GM23338 (cell line): ENCODE results near the gene SPTB. TPM values are rescaled to one million over a fixed set of nuclear protein-coding genes. Genes with fewer than 3 reads are reported as not detected.

Experiments
- ATAC-seq: fragments of 200-7000 bp; cut with Tn5 transposase; 3 replicates; pipeline ENCODE4 v1.9.1; 2020
- DNase-seq: peaks from one replicate; pipeline ENCODE4 v3.0.0-alpha.2; 2015; ENCODE audit warnings: low spot score
- H2AFZ ChIP-seq: fragments of 200-600 bp; sonication (generic); 2 replicates; pipeline ENCODE4 v1.8.0; 2016; ENCODE audit warnings: antibody characterized with exemption, mild to moderate bottlenecking, moderate library complexity
- H3F3A ChIP-seq: fragments of 200-600 bp; sonication (generic); replicated peaks from 2 replicates; pipeline ENCODE4 v1.8.0; 2017; ENCODE audit warnings: antibody characterized with exemption, mixed run types, low read depth
- H3K27ac ChIP-seq: fragments of 200-600 bp; sonication (generic); 2 replicates; pipeline ENCODE4 v1.6.1; 2016; ENCODE audit warnings: low read depth
- H3K27me3 ChIP-seq: fragments of 200-600 bp; sonication (generic); 2 replicates; pipeline ENCODE4 v1.8.0; 2016; ENCODE audit warnings: mild to moderate bottlenecking, mixed run types, moderate library complexity; ENCODE audit not compliant: insufficient read depth
- H3K36me3 ChIP-seq: fragments of 200-600 bp; sonication (generic); 2 replicates; pipeline ENCODE4 v1.8.0; 2016; ENCODE audit warnings: mild to moderate bottlenecking; ENCODE audit not compliant: insufficient read depth
- H3K4me1 ChIP-seq: fragments of 200-600 bp; sonication (generic); 2 replicates; pipeline ENCODE4 v1.8.0; 2016; ENCODE audit warnings: mild to moderate bottlenecking, moderate library complexity; ENCODE audit not compliant: insufficient read depth
- H3K4me2 ChIP-seq: fragments of 200-600 bp; sonication (generic); 2 replicates; pipeline ENCODE4 v1.7.1; 2017; ENCODE audit warnings: mixed run types
- H3K4me3 ChIP-seq: fragments of 200-600 bp; sonication (generic); 2 replicates; pipeline ENCODE4 v1.6.1; 2016; ENCODE audit warnings: mixed run types
- H3K79me2 ChIP-seq: fragments of 200-600 bp; sonication (generic); replicated peaks from 2 replicates; pipeline ENCODE4 v1.8.0; 2017; ENCODE audit warnings: mild to moderate bottlenecking; ENCODE audit not compliant: insufficient read depth
- H3K9me2 ChIP-seq: fragments of 200-600 bp; sonication (generic); 2 replicates; pipeline ENCODE4 v1.8.0; 2017; ENCODE audit not compliant: insufficient read depth
- H4K20me1 ChIP-seq: fragments of 200-600 bp; sonication (generic); replicated peaks from 2 replicates; pipeline ENCODE4 v1.8.0; 2017; ENCODE audit warnings: mild to moderate bottlenecking; ENCODE audit not compliant: insufficient read depth
- H3K27ac Mint-ChIP-seq: 2 replicates; pipeline ENCODE4 v1.8.0; 2020; ENCODE audit warnings: inconsistent platforms, mild to moderate bottlenecking, moderate library complexity, mixed read lengths
- H3K27me3 Mint-ChIP-seq: 3 replicates; pipeline ENCODE4 v1.8.0; 2022; ENCODE audit warnings: low read depth, mild to moderate bottlenecking, moderate library complexity, mixed read lengths, inconsistent platforms; ENCODE audit not compliant: insufficient read depth, poor library complexity
- H3K36me3 Mint-ChIP-seq: 3 replicates; pipeline ENCODE4 v1.8.0; 2021; ENCODE audit warnings: low read depth, mild to moderate bottlenecking, inconsistent platforms, moderate library complexity, mixed read lengths
- H3K4me1 Mint-ChIP-seq: 3 replicates; pipeline ENCODE4 v1.8.0; 2020; ENCODE audit warnings: mild to moderate bottlenecking, inconsistent platforms, mixed read lengths
- H3K4me3 Mint-ChIP-seq: 3 replicates; pipeline ENCODE4 v1.8.0; 2021; ENCODE audit warnings: moderate library complexity, mild to moderate bottlenecking, inconsistent platforms, mixed read lengths
- H3K9me3 Mint-ChIP-seq: 3 replicates; pipeline ENCODE4 v1.8.0; 2020; ENCODE audit warnings: moderate library complexity, mild to moderate bottlenecking, inconsistent platforms, mixed read lengths
- CREB1 ChIP-seq: fragments of 250-450 bp; sonication (Bioruptor Pico); IDR thresholded peaks from 2 replicates; pipeline ENCODE4 v1.5.0; 2020; ENCODE audit warnings: low read depth, mild to moderate bottlenecking, moderate library complexity
- EZH2 ChIP-seq: fragments of 200-600 bp; sonication (generic); IDR thresholded peaks from one replicate; pipeline ENCODE4 v1.8.0; 2017; ENCODE audit warnings: antibody characterized with exemption, mild to moderate bottlenecking, low read depth; ENCODE audit not compliant: unreplicated experiment
- EZH2phosphoT487 ChIP-seq: fragments of 200-600 bp; sonication (generic); IDR thresholded peaks from one replicate; pipeline ENCODE4 v1.8.1; 2018; ENCODE audit warnings: antibody characterized with exemption; ENCODE audit not compliant: unreplicated experiment
- JUNB ChIP-seq: IDR thresholded peaks from one replicate; pipeline ENCODE4 v1.6.1; 2016; ENCODE audit warnings: antibody characterized with exemption; ENCODE audit not compliant: unreplicated experiment
- NANOG ChIP-seq: IDR thresholded peaks from 2 replicates; pipeline ENCODE4 v1.6.1; 2016; ENCODE audit warnings: antibody characterized with exemption, borderline replicate concordance
- POLR2AphosphoS5 ChIP-seq: IDR thresholded peaks from 2 replicates; pipeline ENCODE4 v1.6.1; 2016; ENCODE audit warnings: antibody characterized with exemption, low read depth
- STAT1 ChIP-seq: IDR thresholded peaks from one replicate; pipeline ENCODE4 v1.6.1; 2016; ENCODE audit warnings: antibody characterized with exemption; ENCODE audit not compliant: unreplicated experiment
- ZNF114 ChIP-seq: fragments of 250-450 bp; sonication (Bioruptor Pico); IDR thresholded peaks from 2 replicates; pipeline ENCODE4 v1.5.0; 2020; ENCODE audit warnings: mild to moderate bottlenecking, moderate library complexity
- ZNF331 ChIP-seq: fragments of 250-450 bp; sonication (Bioruptor Pico); IDR thresholded peaks from 2 replicates; pipeline ENCODE4 v1.5.0; 2020; ENCODE audit warnings: low read depth, mild to moderate bottlenecking, moderate library complexity
- polyA plus RNA-seq: library from polyadenylated mRNA; unstranded; fragments of >200 nt; fragmentation: Nextera tagmentation; extraction: Ambion mirVana; gene quantifications from 2 replicates; pipeline ENCODE4 v1.2.1, GENCODE V29; 2016
- total RNA-seq: library from RNA; depleted of rRNA; stranded (reverse); fragments of >200 nt; shearing (Covaris generic); gene quantifications from 2 replicates; pipeline ENCODE4 v1.2.3, GENCODE V29; 2014
- TF ChIP-seq, protein P1 (sequence below): IDR thresholded peaks from 2 replicates; pipeline ENCODE4 v1.6.1; 2016; ENCODE audit warnings: antibody characterized with exemption
- TF ChIP-seq, protein P2 (sequence below), 2 experiments: fragments of 200-600 bp in 1 of 2; sonication (generic) in 1 of 2; conservative IDR thresholded peaks; 2 replicates each; pipeline versions ENCODE4 v1.5.1 to v1.6.1; 2016 to 2017; ENCODE audit warnings: antibody characterized with exemption in 2 of 2, low read depth in 2 of 2, mild to moderate bottlenecking in 2 of 2, moderate library complexity in 1 of 2
- TF ChIP-seq, protein P3 (sequence below): fragments of 250-450 bp; sonication (Bioruptor Pico); IDR thresholded peaks from 2 replicates; pipeline ENCODE4 v1.5.0; 2020; ENCODE audit warnings: mild to moderate bottlenecking, moderate library complexity
- TF ChIP-seq, protein P4 (sequence below): IDR thresholded peaks from one replicate; pipeline ENCODE4 v1.6.1; 2018; ENCODE audit warnings: antibody characterized with exemption; ENCODE audit not compliant: unreplicated experiment

Gene SPTB
- total and polyA plus RNA-seq, 2 experiments from 2014 or later, result 1.1 to 1.9 TPM

DNA sequence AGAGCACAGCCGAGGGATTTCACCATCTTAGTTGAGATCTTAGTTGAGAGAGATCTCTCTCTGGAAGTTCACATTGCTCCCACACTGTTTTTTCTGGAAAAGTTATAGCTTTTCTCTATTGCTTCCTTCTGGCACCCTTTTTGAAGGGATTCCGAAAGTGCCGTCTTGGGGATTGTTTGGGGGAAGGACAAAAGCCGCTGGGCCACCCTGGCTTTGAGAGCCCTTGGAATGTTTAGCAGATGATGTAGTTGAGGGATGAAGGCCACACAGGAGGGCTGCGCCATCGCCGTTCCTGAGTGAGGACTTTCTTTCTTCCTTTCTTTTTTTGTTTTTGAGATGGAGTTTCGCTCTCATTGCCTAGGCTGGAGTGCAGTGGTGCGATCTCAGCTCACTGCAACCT is 157.8 kb downstream of the SPTB start:
- Mint-ChIP-seq H3K4me1 (peaks cover 93% of the 10 kb centered on the region), H3K36me3 (peaks cover 24% of the 10 kb centered on the region), H3K27ac (peak overlapping the region; percentile 55; the same call in 1 of the 2 replicates), H3K4me3 (peak overlapping the region; percentile 10; the same call in 1 of the 3 replicates), H3K27me3 (peaks cover 22% of the 10 kb centered on the region), H3K9me3 (no peaks in the 10 kb centered on the region; the same call in 2 of the 3 replicates)
- H3K27me3 ChIP-seq, result no peaks in the 10 kb centered on the region
- TF ChIP-seq ZNF331 (CRISPR knock-in tag), result no peak
- no peak for TF ChIP-seq POLR2AphosphoS5
- TF ChIP-seq STAT1, result no peak
- no peak for TF ChIP-seq NANOG
- TF ChIP-seq EZH2phosphoT487, result no peak
- no peak for TF ChIP-seq EZH2
- TF ChIP-seq, protein P1, sequence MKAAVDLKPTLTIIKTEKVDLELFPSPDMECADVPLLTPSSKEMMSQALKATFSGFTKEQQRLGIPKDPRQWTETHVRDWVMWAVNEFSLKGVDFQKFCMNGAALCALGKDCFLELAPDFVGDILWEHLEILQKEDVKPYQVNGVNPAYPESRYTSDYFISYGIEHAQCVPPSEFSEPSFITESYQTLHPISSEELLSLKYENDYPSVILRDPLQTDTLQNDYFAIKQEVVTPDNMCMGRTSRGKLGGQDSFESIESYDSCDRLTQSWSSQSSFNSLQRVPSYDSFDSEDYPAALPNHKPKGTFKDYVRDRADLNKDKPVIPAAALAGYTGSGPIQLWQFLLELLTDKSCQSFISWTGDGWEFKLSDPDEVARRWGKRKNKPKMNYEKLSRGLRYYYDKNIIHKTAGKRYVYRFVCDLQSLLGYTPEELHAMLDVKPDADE, result no peak
- TF ChIP-seq, protein P2, sequence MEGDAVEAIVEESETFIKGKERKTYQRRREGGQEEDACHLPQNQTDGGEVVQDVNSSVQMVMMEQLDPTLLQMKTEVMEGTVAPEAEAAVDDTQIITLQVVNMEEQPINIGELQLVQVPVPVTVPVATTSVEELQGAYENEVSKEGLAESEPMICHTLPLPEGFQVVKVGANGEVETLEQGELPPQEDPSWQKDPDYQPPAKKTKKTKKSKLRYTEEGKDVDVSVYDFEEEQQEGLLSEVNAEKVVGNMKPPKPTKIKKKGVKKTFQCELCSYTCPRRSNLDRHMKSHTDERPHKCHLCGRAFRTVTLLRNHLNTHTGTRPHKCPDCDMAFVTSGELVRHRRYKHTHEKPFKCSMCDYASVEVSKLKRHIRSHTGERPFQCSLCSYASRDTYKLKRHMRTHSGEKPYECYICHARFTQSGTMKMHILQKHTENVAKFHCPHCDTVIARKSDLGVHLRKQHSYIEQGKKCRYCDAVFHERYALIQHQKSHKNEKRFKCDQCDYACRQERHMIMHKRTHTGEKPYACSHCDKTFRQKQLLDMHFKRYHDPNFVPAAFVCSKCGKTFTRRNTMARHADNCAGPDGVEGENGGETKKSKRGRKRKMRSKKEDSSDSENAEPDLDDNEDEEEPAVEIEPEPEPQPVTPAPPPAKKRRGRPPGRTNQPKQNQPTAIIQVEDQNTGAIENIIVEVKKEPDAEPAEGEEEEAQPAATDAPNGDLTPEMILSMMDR (conservative IDR thresholded peaks at IDR 0.05; ENCODE audit: low read depth in 2 of 2), result no peak
- TF ChIP-seq CREB1 (CRISPR knock-in tag), result no peak
- TF ChIP-seq, protein P3, sequence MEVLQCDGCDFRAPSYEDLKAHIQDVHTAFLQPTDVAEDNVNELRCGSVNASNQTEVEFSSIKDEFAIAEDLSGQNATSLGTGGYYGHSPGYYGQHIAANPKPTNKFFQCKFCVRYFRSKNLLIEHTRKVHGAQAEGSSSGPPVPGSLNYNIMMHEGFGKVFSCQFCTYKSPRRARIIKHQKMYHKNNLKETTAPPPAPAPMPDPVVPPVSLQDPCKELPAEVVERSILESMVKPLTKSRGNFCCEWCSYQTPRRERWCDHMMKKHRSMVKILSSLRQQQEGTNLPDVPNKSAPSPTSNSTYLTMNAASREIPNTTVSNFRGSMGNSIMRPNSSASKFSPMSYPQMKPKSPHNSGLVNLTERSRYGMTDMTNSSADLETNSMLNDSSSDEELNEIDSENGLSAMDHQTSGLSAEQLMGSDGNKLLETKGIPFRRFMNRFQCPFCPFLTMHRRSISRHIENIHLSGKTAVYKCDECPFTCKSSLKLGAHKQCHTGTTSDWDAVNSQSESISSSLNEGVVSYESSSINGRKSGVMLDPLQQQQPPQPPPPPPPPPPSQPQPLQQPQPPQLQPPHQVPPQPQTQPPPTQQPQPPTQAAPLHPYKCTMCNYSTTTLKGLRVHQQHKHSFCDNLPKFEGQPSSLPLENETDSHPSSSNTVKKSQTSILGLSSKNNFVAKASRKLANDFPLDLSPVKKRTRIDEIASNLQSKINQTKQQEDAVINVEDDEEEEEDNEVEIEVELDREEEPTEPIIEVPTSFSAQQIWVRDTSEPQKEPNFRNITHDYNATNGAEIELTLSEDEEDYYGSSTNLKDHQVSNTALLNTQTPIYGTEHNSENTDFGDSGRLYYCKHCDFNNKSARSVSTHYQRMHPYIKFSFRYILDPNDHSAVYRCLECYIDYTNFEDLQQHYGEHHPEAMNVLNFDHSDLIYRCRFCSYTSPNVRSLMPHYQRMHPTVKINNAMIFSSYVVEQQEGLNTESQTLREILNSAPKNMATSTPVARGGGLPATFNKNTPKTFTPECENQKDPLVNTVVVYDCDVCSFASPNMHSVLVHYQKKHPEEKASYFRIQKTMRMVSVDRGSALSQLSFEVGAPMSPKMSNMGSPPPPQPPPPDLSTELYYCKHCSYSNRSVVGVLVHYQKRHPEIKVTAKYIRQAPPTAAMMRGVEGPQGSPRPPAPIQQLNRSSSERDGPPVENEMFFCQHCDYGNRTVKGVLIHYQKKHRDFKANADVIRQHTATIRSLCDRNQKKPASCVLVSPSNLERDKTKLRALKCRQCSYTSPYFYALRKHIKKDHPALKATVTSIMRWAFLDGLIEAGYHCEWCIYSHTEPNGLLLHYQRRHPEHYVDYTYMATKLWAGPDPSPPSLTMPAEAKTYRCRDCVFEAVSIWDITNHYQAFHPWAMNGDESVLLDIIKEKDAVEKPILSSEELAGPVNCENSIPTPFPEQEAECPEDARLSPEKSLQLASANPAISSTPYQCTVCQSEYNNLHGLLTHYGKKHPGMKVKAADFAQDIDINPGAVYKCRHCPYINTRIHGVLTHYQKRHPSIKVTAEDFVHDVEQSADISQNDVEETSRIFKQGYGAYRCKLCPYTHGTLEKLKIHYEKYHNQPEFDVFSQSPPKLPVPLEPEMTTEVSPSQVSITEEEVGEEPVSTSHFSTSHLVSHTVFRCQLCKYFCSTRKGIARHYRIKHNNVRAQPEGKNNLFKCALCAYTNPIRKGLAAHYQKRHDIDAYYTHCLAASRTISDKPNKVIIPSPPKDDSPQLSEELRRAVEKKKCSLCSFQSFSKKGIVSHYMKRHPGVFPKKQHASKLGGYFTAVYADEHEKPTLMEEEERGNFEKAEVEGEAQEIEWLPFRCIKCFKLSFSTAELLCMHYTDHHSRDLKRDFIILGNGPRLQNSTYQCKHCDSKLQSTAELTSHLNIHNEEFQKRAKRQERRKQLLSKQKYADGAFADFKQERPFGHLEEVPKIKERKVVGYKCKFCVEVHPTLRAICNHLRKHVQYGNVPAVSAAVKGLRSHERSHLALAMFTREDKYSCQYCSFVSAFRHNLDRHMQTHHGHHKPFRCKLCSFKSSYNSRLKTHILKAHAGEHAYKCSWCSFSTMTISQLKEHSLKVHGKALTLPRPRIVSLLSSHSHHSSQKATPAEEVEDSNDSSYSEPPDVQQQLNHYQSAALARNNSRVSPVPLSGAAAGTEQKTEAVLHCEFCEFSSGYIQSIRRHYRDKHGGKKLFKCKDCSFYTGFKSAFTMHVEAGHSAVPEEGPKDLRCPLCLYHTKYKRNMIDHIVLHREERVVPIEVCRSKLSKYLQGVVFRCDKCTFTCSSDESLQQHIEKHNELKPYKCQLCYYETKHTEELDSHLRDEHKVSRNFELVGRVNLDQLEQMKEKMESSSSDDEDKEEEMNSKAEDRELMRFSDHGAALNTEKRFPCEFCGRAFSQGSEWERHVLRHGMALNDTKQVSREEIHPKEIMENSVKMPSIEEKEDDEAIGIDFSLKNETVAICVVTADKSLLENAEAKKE (CRISPR knock-in tag), result no peak
- TF ChIP-seq ZNF114 (CRISPR knock-in tag), result no peak
- no peak for TF ChIP-seq JUNB
- TF ChIP-seq, protein P4, sequence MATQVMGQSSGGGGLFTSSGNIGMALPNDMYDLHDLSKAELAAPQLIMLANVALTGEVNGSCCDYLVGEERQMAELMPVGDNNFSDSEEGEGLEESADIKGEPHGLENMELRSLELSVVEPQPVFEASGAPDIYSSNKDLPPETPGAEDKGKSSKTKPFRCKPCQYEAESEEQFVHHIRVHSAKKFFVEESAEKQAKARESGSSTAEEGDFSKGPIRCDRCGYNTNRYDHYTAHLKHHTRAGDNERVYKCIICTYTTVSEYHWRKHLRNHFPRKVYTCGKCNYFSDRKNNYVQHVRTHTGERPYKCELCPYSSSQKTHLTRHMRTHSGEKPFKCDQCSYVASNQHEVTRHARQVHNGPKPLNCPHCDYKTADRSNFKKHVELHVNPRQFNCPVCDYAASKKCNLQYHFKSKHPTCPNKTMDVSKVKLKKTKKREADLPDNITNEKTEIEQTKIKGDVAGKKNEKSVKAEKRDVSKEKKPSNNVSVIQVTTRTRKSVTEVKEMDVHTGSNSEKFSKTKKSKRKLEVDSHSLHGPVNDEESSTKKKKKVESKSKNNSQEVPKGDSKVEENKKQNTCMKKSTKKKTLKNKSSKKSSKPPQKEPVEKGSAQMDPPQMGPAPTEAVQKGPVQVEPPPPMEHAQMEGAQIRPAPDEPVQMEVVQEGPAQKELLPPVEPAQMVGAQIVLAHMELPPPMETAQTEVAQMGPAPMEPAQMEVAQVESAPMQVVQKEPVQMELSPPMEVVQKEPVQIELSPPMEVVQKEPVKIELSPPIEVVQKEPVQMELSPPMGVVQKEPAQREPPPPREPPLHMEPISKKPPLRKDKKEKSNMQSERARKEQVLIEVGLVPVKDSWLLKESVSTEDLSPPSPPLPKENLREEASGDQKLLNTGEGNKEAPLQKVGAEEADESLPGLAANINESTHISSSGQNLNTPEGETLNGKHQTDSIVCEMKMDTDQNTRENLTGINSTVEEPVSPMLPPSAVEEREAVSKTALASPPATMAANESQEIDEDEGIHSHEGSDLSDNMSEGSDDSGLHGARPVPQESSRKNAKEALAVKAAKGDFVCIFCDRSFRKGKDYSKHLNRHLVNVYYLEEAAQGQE, result no peak
- no peak overlapping the region for H2AFZ ChIP-seq
- H3K27ac ChIP-seq, result no peak overlapping the region
- DNase-seq, result no peak
- H3F3A ChIP-seq, result peaks cover 10% of the 10 kb centered on the region; the same call in 1 of the 2 replicates
- peaks cover 88% of the 10 kb centered on the region for H3K4me1 ChIP-seq
- H3K36me3 ChIP-seq, result peaks cover 4% of the 10 kb centered on the region; the same call in 1 of the 2 replicates
- no peak overlapping the region for H3K4me3 ChIP-seq
- H3K79me2 ChIP-seq, result peaks cover 100% of the 10 kb centered on the region
- no peak for ATAC-seq
- peaks cover 52% of the 10 kb centered on the region for H4K20me1 ChIP-seq
- H3K4me2 ChIP-seq, result peak overlapping the region; percentile 70
- no peaks in the 10 kb centered on the region for H3K9me2 ChIP-seq
